HG03025 (cell line): ENCODE measurements around the gene DCAF5.

Experiments
- ATAC-seq: cut with Tn5 transposase; IDR thresholded peaks from one replicate; pipeline ENCODE4 v1.9.1; 2021; ENCODE audit warnings: mild to moderate bottlenecking, moderate library complexity; ENCODE audit not compliant: unreplicated experiment, low FRiP score

DCAF5 gene

GRCh38 chr14:69013943-69014782 lies 138.8 kb downstream of the DCAF5 start:
- no peak for ATAC-seq

GRCh38 chr14:69012256-69012953 lies 140.5 kb downstream of the DCAF5 start:
- no peak for ATAC-seq

- ATAC-seq: no peak
Measured at GRCh38 chr14:69010648-69011047, 142.3 kb downstream of the DCAF5 start.

- no peak for ATAC-seq
Measured at GRCh38 chr14:69008421-69008884, 144.5 kb downstream of the DCAF5 start.

- ATAC-seq: no peak
Measured at GRCh38 chr14:69006346-69006745, 146.6 kb downstream of the DCAF5 start.

- ATAC-seq: no peak
Measured at GRCh38 chr14:69005432-69006148, 147.3 kb downstream of the DCAF5 start.

GRCh38 chr14:69004731-69005431 lies 148.0 kb downstream of the DCAF5 start:
- ATAC-seq: no peak

GRCh38 chr14:69003626-69004025 lies 149.3 kb downstream of the DCAF5 start:
- ATAC-seq: no peak

- ATAC-seq: no peak
Measured at GRCh38 chr14:69002069-69002468, 150.8 kb downstream of the DCAF5 start.

- ATAC-seq: no peak
Measured at GRCh38 chr14:69001375-69001774, 151.5 kb downstream of the DCAF5 start.
